ENCODE data around the gene DPP8.

DNA sequence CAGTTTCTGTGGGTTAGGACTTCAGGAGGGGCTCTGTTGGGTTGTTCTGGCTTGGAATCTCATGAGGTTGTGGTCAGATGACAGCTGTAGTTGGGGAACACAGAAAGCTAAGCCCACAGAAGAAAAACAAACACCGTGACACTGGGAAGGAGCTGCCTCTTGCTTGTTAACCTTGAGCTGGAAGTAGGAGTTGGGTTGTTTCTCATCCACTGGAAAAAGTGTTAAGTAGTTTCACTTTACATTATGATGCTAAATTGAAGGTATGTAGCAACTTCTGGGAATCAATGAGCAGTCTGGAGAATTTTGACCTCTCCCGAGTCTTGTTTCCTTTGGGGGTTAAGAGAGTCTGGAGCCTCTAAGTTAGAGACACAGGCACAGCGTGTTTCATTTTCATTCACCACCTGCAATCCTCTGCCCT is 33.2 kb upstream of the DPP8 start:
- TF ChIP-seq POLR2AphosphoS5 (IDR thresholded peaks at IDR 0.05; ENCODE audit: low read depth) = no peak
- TF ChIP-seq, protein P1, sequence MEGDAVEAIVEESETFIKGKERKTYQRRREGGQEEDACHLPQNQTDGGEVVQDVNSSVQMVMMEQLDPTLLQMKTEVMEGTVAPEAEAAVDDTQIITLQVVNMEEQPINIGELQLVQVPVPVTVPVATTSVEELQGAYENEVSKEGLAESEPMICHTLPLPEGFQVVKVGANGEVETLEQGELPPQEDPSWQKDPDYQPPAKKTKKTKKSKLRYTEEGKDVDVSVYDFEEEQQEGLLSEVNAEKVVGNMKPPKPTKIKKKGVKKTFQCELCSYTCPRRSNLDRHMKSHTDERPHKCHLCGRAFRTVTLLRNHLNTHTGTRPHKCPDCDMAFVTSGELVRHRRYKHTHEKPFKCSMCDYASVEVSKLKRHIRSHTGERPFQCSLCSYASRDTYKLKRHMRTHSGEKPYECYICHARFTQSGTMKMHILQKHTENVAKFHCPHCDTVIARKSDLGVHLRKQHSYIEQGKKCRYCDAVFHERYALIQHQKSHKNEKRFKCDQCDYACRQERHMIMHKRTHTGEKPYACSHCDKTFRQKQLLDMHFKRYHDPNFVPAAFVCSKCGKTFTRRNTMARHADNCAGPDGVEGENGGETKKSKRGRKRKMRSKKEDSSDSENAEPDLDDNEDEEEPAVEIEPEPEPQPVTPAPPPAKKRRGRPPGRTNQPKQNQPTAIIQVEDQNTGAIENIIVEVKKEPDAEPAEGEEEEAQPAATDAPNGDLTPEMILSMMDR (conservative IDR thresholded peaks at IDR 0.05; ENCODE audit: low read depth in 2 of 2) = no peak
- no peak for TF ChIP-seq EZH2phosphoT487 (IDR thresholded peaks at IDR 0.05; ENCODE audit: unreplicated experiment)
- no peak for TF ChIP-seq EZH2 (IDR thresholded peaks at IDR 0.05; ENCODE audit: low read depth, unreplicated experiment)
